HL-60 (cell line): ENCODE data around the gene EGFR.

Experiments used
- GABPA ChIP-seq: IDR thresholded peaks from 2 replicates; pipeline ENCODE4 v1.6.1; 2012; ENCODE audit warnings: low read depth
- POLR2AphosphoS5 ChIP-seq: IDR thresholded peaks from 2 replicates; pipeline ENCODE4 v1.6.1; 2012; ENCODE audit warnings: low read depth
- SPI1 ChIP-seq: IDR thresholded peaks from 2 replicates; pipeline ENCODE4 v1.6.1; 2012; ENCODE audit warnings: low read depth, mild to moderate bottlenecking, borderline replicate concordance
- TF ChIP-seq, protein P1 (sequence below): IDR thresholded peaks from one replicate; pipeline ENCODE4 v1.5.1; 2011; ENCODE audit warnings: low read length, control low read depth, inconsistent platforms; ENCODE audit not compliant: insufficient read depth
- TF ChIP-seq, protein P2 (sequence below): IDR thresholded peaks from 2 replicates; pipeline ENCODE4 v1.6.1; 2012; ENCODE audit warnings: low read depth; ENCODE audit not compliant: insufficient replicate concordance

DNA sequence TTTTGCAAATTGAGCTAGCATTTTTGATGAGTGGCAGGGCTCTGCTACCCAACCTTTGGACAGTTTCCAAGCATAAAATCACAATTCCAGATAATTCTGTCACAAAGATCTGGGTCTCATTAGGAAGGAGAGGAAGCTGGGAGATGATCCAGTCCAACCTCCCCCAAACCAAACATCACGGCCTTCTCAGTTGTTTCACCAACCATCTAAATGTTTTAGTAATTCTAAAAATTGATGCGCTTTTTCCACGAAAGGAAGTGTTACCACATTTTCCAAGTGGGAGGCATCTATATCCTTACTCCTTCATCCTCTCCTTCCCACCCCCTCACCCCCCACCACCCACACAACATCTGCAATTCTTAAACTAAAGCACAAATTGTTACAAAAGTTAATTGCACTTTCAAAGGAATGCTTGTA, 108.3 kb downstream of the EGFR start:
- no peak for TF ChIP-seq POLR2AphosphoS5
- TF ChIP-seq, protein P1, sequence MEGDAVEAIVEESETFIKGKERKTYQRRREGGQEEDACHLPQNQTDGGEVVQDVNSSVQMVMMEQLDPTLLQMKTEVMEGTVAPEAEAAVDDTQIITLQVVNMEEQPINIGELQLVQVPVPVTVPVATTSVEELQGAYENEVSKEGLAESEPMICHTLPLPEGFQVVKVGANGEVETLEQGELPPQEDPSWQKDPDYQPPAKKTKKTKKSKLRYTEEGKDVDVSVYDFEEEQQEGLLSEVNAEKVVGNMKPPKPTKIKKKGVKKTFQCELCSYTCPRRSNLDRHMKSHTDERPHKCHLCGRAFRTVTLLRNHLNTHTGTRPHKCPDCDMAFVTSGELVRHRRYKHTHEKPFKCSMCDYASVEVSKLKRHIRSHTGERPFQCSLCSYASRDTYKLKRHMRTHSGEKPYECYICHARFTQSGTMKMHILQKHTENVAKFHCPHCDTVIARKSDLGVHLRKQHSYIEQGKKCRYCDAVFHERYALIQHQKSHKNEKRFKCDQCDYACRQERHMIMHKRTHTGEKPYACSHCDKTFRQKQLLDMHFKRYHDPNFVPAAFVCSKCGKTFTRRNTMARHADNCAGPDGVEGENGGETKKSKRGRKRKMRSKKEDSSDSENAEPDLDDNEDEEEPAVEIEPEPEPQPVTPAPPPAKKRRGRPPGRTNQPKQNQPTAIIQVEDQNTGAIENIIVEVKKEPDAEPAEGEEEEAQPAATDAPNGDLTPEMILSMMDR: no peak
- TF ChIP-seq GABPA: no peak
- TF ChIP-seq, protein P2, sequence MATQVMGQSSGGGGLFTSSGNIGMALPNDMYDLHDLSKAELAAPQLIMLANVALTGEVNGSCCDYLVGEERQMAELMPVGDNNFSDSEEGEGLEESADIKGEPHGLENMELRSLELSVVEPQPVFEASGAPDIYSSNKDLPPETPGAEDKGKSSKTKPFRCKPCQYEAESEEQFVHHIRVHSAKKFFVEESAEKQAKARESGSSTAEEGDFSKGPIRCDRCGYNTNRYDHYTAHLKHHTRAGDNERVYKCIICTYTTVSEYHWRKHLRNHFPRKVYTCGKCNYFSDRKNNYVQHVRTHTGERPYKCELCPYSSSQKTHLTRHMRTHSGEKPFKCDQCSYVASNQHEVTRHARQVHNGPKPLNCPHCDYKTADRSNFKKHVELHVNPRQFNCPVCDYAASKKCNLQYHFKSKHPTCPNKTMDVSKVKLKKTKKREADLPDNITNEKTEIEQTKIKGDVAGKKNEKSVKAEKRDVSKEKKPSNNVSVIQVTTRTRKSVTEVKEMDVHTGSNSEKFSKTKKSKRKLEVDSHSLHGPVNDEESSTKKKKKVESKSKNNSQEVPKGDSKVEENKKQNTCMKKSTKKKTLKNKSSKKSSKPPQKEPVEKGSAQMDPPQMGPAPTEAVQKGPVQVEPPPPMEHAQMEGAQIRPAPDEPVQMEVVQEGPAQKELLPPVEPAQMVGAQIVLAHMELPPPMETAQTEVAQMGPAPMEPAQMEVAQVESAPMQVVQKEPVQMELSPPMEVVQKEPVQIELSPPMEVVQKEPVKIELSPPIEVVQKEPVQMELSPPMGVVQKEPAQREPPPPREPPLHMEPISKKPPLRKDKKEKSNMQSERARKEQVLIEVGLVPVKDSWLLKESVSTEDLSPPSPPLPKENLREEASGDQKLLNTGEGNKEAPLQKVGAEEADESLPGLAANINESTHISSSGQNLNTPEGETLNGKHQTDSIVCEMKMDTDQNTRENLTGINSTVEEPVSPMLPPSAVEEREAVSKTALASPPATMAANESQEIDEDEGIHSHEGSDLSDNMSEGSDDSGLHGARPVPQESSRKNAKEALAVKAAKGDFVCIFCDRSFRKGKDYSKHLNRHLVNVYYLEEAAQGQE: no peak
- no peak for TF ChIP-seq SPI1
